Measurements from ENCODE around the gene GTF2F1.

DNA sequence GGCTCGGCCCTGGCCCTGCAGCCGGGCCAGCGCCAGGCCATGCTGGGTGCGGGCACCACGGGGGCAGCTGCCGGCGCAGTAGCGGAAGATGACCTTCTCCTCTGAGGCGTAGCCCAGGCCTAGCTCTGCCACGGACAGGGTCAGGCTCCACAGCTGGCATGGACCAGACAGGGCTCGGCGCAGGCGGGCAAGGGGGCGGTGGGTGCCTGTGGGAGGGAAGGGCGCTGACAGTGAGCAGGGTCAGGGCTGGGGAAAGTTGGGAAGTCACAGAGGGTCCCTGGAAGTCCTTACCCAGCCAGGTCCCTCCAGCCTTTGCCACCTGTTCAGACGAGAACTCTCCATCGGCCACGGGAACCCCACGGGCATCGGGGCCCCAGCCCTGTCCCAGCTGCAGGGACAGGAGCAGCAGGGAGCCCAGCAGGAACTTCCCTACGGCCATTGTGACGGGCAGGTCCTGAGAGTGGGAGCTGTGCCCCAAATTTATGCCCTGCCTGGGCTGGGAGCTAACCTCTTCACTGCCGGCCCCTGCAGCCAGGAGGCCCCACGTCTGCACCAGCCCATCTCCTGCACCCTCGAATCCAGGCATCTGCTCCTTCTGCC lies 17.5 kb downstream of the GTF2F1 start, which contains the start of gene PSPN:
- TF ChIP-seq, protein P1, sequence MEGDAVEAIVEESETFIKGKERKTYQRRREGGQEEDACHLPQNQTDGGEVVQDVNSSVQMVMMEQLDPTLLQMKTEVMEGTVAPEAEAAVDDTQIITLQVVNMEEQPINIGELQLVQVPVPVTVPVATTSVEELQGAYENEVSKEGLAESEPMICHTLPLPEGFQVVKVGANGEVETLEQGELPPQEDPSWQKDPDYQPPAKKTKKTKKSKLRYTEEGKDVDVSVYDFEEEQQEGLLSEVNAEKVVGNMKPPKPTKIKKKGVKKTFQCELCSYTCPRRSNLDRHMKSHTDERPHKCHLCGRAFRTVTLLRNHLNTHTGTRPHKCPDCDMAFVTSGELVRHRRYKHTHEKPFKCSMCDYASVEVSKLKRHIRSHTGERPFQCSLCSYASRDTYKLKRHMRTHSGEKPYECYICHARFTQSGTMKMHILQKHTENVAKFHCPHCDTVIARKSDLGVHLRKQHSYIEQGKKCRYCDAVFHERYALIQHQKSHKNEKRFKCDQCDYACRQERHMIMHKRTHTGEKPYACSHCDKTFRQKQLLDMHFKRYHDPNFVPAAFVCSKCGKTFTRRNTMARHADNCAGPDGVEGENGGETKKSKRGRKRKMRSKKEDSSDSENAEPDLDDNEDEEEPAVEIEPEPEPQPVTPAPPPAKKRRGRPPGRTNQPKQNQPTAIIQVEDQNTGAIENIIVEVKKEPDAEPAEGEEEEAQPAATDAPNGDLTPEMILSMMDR (IDR thresholded peaks at IDR 0.05 in 2 of 3, conservative IDR thresholded peaks at IDR 0.05 in 1 of 3; ENCODE audit: insufficient read depth in 2 of 3, low read depth in 1 of 3, low read length in 3 of 3): no peak
- TF ChIP-seq ZEB2 (IDR thresholded peaks at IDR 0.05): no peak

All from K562 (cell line).